GM12892 (cell line): ENCODE measurements around the gene ZDHHC6.
"Not testable (repeated sequence)": the region's sequence is repeated elsewhere in the genome, so short reads cannot be mapped to it uniquely, and the experiment has no call there.

Source experiments
- DNase-seq: peaks from one replicate; pipeline ENCODE4 v3.0.0; 2011; ENCODE audit not compliant: insufficient read length
- FAIRE-seq: peaks from 2 replicates; lab custom pipeline; 2011; peaks lifted over from hg19 to GRCh38; lab: Jason Lieb, UNC
- POLR2A ChIP-seq: IDR thresholded peaks from 2 replicates; pipeline ENCODE4 v1.6.1; 2011; ENCODE audit warnings: low read depth, low read length, control low read depth
- POLR2AphosphoS5 ChIP-seq: IDR thresholded peaks from 2 replicates; pipeline ENCODE4 v1.6.1; 2011; ENCODE audit warnings: low read depth, low read length, control low read depth
- TAF1 ChIP-seq: IDR thresholded peaks from 2 replicates; pipeline ENCODE4 v1.6.1; 2011; ENCODE audit warnings: low read depth, mild to moderate bottlenecking, control low read depth, low read length, borderline replicate concordance

The ZDHHC6 gene

GRCh38 chr10:112404617-112405016 is 42.1 kb downstream of the ZDHHC6 start:
- TF ChIP-seq TAF1 (no peak), POLR2AphosphoS5 (no peak), POLR2A (no peak)
- no peak for FAIRE-seq

DNA sequence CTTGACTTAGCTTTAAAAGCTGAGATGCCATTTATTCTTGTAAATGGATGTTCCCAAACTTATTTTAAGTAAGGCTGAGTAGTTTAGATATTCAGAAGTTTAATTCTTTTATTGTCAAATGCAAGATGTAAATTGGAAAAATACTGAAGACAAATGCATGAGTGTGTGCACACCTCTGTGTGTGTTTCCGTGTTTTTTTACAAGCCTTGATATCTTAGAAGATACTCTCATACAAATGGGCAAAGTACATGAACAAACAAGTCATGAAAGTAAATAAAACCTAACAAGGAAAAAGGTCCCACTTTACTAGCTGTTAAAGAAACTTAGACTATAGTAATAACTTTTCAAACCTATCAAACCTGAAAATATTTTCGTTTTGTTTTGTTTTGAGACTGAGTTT is 43.8 kb downstream of the ZDHHC6 start:
- DNase-seq (no peak), FAIRE-seq (no peak)
- TF ChIP-seq POLR2AphosphoS5 = no peak
- TF ChIP-seq POLR2A = no peak
- no peak for TF ChIP-seq TAF1

More at GRCh38 chr10:112404617-112405016, 42.1 kb downstream of the ZDHHC6 start:
- no peak for DNase-seq

GRCh38 chr10:112397592-112397991 is 49.1 kb downstream of the ZDHHC6 start:
- FAIRE-seq (no peak), DNase-seq (no peak)
- TF ChIP-seq POLR2A = no peak
- TF ChIP-seq POLR2AphosphoS5 = no peak
- no peak for TF ChIP-seq TAF1

- no peak for TF ChIP-seq POLR2A
- no peak for TF ChIP-seq TAF1
- no peak for TF ChIP-seq POLR2AphosphoS5
- no peak for DNase-seq
- no peak for FAIRE-seq
These were observed 50.7 kb downstream of the ZDHHC6 start for GRCh38 chr10:112395809-112396530.

DNA sequence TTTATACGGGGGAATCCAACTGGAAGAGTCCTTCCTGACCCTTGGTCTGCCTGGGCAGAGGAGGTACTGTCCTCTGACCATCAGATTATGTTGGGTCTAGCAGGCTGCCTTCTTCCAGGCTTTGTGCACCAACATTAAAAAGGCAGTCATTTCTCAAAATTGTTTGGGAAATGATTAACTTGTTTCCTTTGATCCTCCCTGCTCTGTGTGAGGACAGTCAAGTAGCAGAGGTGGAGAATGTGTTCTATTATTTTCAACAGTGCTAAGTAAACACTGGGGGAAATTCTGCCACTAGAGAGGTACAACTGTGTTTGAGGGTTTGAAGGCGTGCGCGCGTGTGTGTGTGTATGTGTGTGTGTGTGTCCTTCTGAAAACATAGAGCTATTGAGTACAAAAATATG is 52.2 kb downstream of the ZDHHC6 start:
- TF ChIP-seq TAF1 (no peak), POLR2A (no peak), POLR2AphosphoS5 (no peak)
- peak; percentile 42 for FAIRE-seq
- no peak for DNase-seq

GRCh38 chr10:112393827-112394226 is 52.9 kb downstream of the ZDHHC6 start:
- DNase-seq (no peak), FAIRE-seq (no peak)
- no peak for TF ChIP-seq TAF1
- TF ChIP-seq POLR2AphosphoS5 = no peak
- no peak for TF ChIP-seq POLR2A

- TF ChIP-seq POLR2AphosphoS5 (no peak), POLR2A (no peak), TAF1 (no peak)
- DNase-seq = no peak
These were observed 53.4 kb downstream of the ZDHHC6 start for GRCh38 chr10:112393341-112393740.

GRCh38 chr10:112390125-112390703 is 56.5 kb downstream of the ZDHHC6 start:
- no peak for DNase-seq
- FAIRE-seq = peak; percentile 33
- no peak for TF ChIP-seq POLR2AphosphoS5
- TF ChIP-seq POLR2A = no peak
- TF ChIP-seq TAF1 = no peak

More at GRCh38 chr10:112393341-112393740, 53.4 kb downstream of the ZDHHC6 start:
- FAIRE-seq = no peak

GRCh38 chr10:112389271-112389822 is 57.4 kb downstream of the ZDHHC6 start:
- FAIRE-seq (peak; percentile 90), DNase-seq (no peak)
- TF ChIP-seq TAF1 (no peak), POLR2A (no peak), POLR2AphosphoS5 (no peak)

- no peak for DNase-seq
- no peak for FAIRE-seq
- no peak for TF ChIP-seq POLR2A
- TF ChIP-seq TAF1 = no peak
- no peak for TF ChIP-seq POLR2AphosphoS5
These were observed 58.2 kb downstream of the ZDHHC6 start for GRCh38 chr10:112388548-112388947.

- DNase-seq, FAIRE-seq: not testable (repeated sequence)
These were observed 58.7 kb downstream of the ZDHHC6 start for GRCh38 chr10:112388056-112388455.

GRCh38 chr10:112385201-112385600 is 61.5 kb downstream of the ZDHHC6 start:
- TF ChIP-seq POLR2AphosphoS5 (no peak), TAF1 (no peak), POLR2A (no peak)
- no peak for DNase-seq
- FAIRE-seq = no peak

GRCh38 chr10:112384141-112384540 is 62.6 kb downstream of the ZDHHC6 start:
- DNase-seq = no peak
- no peak for FAIRE-seq
- TF ChIP-seq POLR2A (no peak), POLR2AphosphoS5 (no peak), TAF1 (no peak)
